ENCODE measurements around the gene ATG9B. TPM values are rescaled to one million over a fixed set of nuclear protein-coding genes. Genes with fewer than 3 reads are reported as not detected.

ATG9B gene
- total and polyA plus RNA-seq, 2 of the 13 experiments (the other 11 are each of a cell fraction or from before 2014, with no cell fraction given): 0.24 TPM; not detected in 1

DNA sequence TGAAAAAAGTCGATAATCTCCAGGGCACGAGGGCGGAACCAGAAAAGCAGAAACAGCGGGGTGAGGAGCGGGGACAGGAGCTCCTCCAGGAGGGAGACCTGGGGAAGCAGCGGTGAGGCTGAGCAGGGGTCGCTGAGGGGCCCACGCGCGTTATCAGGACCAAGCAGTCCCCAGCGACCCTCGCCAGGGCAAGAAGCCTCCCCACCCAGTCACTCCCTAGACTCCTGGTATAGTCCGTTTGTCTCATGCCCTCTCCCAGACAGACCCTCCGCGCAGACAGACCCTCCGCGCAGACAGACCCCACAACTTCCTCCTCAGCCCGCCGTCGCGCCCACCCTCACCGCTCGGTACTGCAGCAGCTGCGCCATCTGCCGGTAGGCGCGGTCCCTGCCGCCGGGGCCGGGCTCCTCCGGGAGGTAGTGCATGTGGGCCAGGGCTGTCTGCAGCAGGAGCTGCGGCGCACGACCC, 6.3 kb downstream of the ATG9B start (continued):
- TF ChIP-seq ZNF430 (CRISPR knock-in tag; IDR thresholded peaks at IDR 0.05) (no peak), ZNF720 (CRISPR knock-in tag; IDR thresholded peaks at IDR 0.05) (no peak), ZNF619 (CRISPR knock-in tag; IDR thresholded peaks at IDR 0.05) (no peak), ZSCAN9 (CRISPR knock-in tag; IDR thresholded peaks at IDR 0.05; ENCODE audit: borderline replicate concordance) (no peak), ZNF607 (CRISPR knock-in tag; IDR thresholded peaks at IDR 0.05; ENCODE audit: borderline replicate concordance) (0 out of 2 replicates have a peak, but pooled peaks have one; percentile 38), KDM2A (CRISPR knock-in tag; IDR thresholded peaks at IDR 0.05; ENCODE audit: borderline replicate concordance, low read depth) (peak; percentile 67), NRL (CRISPR knock-in tag; IDR thresholded peaks at IDR 0.05; ENCODE audit: borderline replicate concordance) (no peak), GABPB1 (CRISPR knock-in tag; IDR thresholded peaks at IDR 0.05) (peak; percentile 73; the same call in 1 of the 2 replicates), JARID2 (CRISPR knock-in tag; IDR thresholded peaks at IDR 0.05; ENCODE audit: insufficient replicate concordance) (no peak), ZNF552 (CRISPR knock-in tag; IDR thresholded peaks at IDR 0.05; ENCODE audit: borderline replicate concordance) (no peak), MTF2 (CRISPR knock-in tag; IDR thresholded peaks at IDR 0.05; ENCODE audit: borderline replicate concordance) (no peak; the same call in 1 of the 2 replicates), MAFF (IDR thresholded peaks at IDR 0.05; ENCODE audit: low read depth, low read length) (no peak), RFX5 (IDR thresholded peaks at IDR 0.05; ENCODE audit: low read depth, low read length) (no peak), ZNF33A (CRISPR knock-in tag; IDR thresholded peaks at IDR 0.05; ENCODE audit: borderline replicate concordance) (no peak)
- TF ChIP-seq, protein P1, sequence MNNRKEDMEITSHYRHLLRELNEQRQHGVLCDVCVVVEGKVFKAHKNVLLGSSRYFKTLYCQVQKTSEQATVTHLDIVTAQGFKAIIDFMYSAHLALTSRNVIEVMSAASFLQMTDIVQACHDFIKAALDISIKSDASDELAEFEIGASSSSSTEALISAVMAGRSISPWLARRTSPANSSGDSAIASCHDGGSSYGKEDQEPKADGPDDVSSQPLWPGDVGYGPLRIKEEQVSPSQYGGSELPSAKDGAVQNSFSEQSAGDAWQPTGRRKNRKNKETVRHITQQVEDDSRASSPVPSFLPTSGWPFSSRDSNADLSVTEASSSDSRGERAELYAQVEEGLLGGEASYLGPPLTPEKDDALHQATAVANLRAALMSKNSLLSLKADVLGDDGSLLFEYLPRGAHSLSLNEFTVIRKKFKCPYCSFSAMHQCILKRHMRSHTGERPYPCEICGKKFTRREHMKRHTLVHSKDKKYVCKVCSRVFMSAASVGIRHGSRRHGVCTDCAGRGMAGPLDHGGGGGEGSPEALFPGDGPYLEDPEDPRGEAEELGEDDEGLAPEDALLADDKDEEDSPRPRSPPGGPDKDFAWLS (CRISPR knock-in tag; IDR thresholded peaks at IDR 0.05; ENCODE audit: borderline replicate concordance): no peak
- TF ChIP-seq, protein P2, sequence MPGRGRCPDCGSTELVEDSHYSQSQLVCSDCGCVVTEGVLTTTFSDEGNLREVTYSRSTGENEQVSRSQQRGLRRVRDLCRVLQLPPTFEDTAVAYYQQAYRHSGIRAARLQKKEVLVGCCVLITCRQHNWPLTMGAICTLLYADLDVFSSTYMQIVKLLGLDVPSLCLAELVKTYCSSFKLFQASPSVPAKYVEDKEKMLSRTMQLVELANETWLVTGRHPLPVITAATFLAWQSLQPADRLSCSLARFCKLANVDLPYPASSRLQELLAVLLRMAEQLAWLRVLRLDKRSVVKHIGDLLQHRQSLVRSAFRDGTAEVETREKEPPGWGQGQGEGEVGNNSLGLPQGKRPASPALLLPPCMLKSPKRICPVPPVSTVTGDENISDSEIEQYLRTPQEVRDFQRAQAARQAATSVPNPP (CRISPR knock-in tag; IDR thresholded peaks at IDR 0.05): no peak
- TF ChIP-seq, protein P3, sequence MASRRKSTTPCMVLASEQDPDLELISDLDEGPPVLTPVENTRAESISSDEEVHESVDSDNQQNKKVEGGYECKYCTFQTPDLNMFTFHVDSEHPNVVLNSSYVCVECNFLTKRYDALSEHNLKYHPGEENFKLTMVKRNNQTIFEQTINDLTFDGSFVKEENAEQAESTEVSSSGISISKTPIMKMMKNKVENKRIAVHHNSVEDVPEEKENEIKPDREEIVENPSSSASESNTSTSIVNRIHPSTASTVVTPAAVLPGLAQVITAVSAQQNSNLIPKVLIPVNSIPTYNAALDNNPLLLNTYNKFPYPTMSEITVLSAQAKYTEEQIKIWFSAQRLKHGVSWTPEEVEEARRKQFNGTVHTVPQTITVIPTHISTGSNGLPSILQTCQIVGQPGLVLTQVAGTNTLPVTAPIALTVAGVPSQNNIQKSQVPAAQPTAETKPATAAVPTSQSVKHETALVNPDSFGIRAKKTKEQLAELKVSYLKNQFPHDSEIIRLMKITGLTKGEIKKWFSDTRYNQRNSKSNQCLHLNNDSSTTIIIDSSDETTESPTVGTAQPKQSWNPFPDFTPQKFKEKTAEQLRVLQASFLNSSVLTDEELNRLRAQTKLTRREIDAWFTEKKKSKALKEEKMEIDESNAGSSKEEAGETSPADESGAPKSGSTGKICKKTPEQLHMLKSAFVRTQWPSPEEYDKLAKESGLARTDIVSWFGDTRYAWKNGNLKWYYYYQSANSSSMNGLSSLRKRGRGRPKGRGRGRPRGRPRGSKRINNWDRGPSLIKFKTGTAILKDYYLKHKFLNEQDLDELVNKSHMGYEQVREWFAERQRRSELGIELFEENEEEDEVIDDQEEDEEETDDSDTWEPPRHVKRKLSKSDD (CRISPR knock-in tag; IDR thresholded peaks at IDR 0.05; ENCODE audit: low read depth): no peak
- TF ChIP-seq, protein P4, sequence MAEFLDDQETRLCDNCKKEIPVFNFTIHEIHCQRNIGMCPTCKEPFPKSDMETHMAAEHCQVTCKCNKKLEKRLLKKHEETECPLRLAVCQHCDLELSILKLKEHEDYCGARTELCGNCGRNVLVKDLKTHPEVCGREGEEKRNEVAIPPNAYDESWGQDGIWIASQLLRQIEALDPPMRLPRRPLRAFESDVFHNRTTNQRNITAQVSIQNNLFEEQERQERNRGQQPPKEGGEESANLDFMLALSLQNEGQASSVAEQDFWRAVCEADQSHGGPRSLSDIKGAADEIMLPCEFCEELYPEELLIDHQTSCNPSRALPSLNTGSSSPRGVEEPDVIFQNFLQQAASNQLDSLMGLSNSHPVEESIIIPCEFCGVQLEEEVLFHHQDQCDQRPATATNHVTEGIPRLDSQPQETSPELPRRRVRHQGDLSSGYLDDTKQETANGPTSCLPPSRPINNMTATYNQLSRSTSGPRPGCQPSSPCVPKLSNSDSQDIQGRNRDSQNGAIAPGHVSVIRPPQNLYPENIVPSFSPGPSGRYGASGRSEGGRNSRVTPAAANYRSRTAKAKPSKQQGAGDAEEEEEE (CRISPR knock-in tag; IDR thresholded peaks at IDR 0.05; ENCODE audit: borderline replicate concordance): no peak; the same call in 1 of the 2 replicates
